ENCODE measurements around the gene AFF3.

AFF3 gene

GRCh38 chr2:99698896-99699295 is 443.5 kb downstream of the AFF3 start:
- DNase-seq (ENCODE audit: low read depth): no peak

- peak; percentile 76 for DNase-seq (ENCODE audit: low read depth)
Measured at GRCh38 chr2:99697811-99698568, 444.4 kb downstream of the AFF3 start.

GRCh38 chr2:99695944-99696253 is 446.5 kb downstream of the AFF3 start:
- DNase-seq (ENCODE audit: low read depth): no peak

GRCh38 chr2:99695130-99695943 is 447.1 kb downstream of the AFF3 start:
- DNase-seq (ENCODE audit: low read depth): no peak

- DNase-seq (ENCODE audit: low read depth): no peak
Measured at GRCh38 chr2:99694331-99694730, 448.1 kb downstream of the AFF3 start.

- DNase-seq (ENCODE audit: low read depth): no peak
Measured at GRCh38 chr2:99692785-99693184, 449.6 kb downstream of the AFF3 start.

GRCh38 chr2:99691926-99692325 is 450.5 kb downstream of the AFF3 start:
- DNase-seq (ENCODE audit: low read depth): no peak

- DNase-seq (ENCODE audit: low read depth): no peak
Measured at GRCh38 chr2:99689145-99689742, 453.1 kb downstream of the AFF3 start.

GRCh38 chr2:99688699-99689098 is 453.7 kb downstream of the AFF3 start:
- no peak for DNase-seq (ENCODE audit: low read depth)

GRCh38 chr2:99682275-99683060 is 459.9 kb downstream of the AFF3 start:
- DNase-seq (ENCODE audit: low read depth): no peak

GRCh38 chr2:99680946-99681345 is 461.4 kb downstream of the AFF3 start:
- DNase-seq (ENCODE audit: low read depth): no peak

- DNase-seq (ENCODE audit: low read depth): no peak
Measured at GRCh38 chr2:99679518-99679917, 462.9 kb downstream of the AFF3 start.

- DNase-seq (ENCODE audit: low read depth): no peak
Measured at GRCh38 chr2:99678625-99679024, 463.8 kb downstream of the AFF3 start.

- no peak for DNase-seq (ENCODE audit: low read depth)
Measured at GRCh38 chr2:99677814-99678213, 464.6 kb downstream of the AFF3 start.

- DNase-seq (ENCODE audit: low read depth): no peak
Measured at GRCh38 chr2:99675130-99675661, 467.2 kb downstream of the AFF3 start.

- DNase-seq (ENCODE audit: low read depth): no peak
Measured at GRCh38 chr2:99674090-99674489, 468.3 kb downstream of the AFF3 start.

GRCh38 chr2:99672766-99673350 is 469.5 kb downstream of the AFF3 start:
- DNase-seq (ENCODE audit: low read depth): no peak

GRCh38 chr2:99670768-99671734 is 471.3 kb downstream of the AFF3 start:
- DNase-seq (ENCODE audit: low read depth): peak; percentile 23

GRCh38 chr2:99666256-99666655 is 476.1 kb downstream of the AFF3 start:
- no peak for DNase-seq (ENCODE audit: low read depth)

GRCh38 chr2:99663641-99664040 is 478.7 kb downstream of the AFF3 start:
- no peak for DNase-seq (ENCODE audit: low read depth)
